Measurements from ENCODE around the gene FTO.

The FTO gene

DNA sequence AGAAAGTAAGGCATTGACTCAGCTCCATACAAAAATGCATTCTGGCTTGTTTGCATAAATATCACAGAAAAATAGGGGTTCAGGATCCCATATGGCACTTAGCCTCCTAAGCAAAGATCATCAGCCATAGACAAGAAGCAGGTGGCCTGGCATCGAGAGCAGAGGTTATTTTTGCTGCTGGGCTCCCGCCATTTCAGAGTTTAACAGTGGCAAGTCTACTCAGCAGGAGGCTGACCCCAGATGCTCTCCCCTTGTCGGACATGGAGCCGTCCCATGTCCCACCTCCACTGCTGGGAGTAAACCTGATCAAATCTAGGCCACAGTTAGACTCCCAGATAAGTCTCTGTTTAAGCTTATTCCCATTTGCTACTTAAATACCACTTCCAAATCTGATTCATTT lies 269.1 kb downstream of the FTO start:
- no peak for DNase-seq

DNA sequence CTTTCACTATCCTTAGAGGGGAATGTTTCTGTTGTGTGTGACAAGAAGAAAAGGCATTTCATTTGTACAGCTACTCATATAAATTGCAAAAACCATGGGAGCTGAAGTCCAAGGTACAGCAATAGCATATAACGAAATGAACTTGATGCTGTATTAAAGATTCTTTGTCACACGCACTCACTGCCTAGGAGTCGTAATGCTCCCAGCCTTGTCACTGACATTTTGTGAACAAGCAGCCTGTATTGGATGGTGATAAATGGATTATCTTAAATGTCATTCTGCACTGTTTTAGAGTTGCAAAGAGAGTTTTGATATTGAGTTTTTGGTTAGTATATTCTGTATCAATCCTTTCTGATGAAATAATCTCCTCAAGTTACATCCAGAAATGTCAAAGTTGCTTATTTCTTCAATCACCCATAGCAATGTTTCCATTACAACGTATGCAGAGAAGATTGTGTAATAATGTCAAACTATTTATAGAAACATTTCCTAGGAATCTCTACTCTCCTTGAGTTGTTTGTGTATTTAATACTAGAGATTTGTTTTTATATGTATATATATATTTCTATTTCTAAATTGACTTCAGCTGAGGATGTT lies 270.6 kb downstream of the FTO start:
- no peak for DNase-seq

DNA sequence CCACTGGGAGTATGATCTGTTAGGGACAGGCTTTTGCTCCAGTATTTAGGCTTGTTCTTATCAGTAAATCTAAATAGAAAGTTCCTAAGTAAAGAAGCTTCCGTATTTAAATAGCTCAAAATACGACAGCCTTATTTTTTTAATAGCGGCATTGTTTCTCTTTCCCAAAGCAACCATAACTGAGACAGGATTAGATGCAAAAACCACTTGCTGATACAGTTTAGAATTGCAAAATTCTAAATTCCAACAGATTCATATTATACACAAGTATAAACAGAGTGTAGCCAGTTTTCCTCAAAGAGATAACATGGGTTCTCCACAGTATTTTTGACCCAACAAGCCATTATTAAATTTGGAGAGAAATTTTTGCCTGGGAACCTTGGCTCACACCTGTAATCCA lies 276.7 kb downstream of the FTO start:
- no peak for DNase-seq

DNA sequence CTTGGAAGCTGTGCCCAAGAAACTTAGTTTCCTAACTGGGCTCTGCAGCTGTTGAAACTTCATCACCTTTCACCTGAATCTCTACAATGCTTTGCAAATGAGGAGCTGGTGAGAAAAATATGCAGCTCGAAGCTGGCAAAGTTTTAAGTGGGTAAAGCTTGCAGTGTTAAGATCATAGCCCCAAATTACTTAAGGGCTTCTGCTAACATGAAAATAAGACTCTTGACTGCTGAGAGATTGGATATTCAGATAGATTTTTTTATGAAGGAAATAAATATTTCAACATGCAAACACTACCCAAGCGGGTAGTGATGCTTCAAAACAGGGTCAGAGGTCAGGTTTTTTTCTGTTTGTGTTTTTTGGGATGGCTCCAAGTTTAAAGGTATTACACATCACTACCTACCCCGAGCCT lies 278.7 kb downstream of the FTO start:
- no peak for DNase-seq

DNA sequence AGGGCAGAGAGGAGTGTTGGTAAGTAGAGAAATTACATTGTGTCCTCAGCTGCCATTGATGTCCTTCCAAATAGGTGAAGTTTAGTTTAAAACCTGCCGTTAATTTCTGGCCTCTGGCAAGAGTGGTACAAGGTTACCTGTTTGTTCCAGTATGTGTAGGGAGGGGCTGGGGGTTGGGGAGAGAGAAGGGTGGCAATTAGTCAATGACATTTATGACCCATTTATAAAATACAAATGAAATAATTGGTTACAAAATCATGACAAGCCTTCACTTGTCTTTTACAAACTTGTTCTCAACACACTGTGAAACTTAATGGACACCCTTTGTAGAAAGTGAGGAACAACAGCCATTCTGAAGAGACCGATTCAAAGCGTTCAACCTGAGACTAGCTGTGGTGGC lies 281.0 kb downstream of the FTO start:
- no peak for DNase-seq

DNA sequence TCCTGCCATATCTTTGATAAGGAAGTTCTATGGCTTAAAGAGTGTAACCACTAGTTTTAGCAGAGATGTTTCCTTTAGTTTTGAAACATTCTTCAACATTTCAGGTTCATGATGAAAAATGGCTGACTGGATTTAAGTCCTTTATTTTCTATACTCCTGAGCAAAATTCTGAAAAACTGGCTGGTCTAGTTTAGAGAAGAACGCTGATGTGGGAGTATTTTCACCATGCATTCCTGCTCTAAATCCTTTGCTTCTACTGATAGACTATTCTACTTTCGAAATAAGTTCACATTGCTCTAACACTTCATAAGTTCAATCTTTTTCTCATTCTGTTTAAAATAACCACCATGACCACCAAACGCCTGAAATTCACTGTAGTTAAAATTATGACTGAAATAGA lies 281.9 kb downstream of the FTO start:
- no peak for DNase-seq

DNA sequence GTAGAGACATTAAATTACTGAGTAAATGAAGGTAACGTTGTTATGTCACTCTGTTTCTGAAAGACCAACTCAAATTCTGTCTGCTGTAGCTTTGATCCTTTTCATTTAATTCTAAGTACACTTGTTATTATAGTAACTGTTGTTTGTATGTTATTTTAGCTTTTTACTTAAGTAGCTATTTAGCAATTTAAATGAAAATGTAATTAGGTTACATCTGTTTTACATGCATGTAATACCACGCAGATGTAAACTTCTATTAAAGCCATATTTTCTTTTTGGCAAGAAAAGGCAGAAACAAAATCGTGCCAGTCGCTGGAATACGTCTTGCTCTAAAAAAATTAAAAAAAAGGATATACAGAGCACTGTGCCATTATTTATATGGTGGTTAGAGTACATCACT lies 282.8 kb downstream of the FTO start:
- DNase-seq = no peak

DNA sequence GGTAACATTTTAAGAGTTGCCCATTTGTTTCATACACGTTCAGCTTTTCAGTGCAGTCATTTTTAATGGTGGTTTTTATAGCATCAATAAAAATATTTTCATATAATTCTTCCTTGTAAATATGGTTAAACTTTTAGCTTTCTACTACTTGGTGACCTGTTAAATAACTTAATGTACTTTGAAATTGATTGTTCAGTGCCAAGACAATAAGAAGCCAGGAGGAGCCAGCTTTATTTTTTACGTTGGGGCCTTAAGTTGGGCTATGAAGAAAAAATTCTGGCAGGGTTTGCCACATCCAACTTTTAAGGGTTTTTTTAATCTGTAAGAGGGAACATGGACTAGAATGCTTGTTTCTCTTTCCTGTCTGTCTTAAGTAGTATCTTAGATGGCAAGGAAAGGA lies 284.2 kb downstream of the FTO start:
- DNase-seq = no peak

DNA sequence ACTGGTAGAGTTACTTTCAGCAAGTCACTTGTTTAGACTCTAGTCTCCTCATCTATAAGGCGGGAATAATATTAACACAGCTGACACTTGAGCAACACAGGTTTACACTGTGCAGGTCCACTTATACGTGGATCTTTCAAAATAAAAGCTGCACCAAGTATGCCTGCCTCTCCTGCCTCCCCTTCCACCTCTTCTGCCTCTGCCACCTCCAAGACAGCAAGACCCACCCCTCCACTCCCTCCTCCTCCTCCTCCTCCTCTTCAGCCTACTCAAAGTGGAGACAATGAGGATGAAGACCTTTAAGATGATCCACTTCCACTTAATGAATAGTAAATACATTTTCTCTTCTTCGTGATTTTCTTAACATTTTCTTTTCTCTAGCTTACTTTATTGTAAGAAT lies 285.6 kb downstream of the FTO start:
- no peak for DNase-seq

DNA sequence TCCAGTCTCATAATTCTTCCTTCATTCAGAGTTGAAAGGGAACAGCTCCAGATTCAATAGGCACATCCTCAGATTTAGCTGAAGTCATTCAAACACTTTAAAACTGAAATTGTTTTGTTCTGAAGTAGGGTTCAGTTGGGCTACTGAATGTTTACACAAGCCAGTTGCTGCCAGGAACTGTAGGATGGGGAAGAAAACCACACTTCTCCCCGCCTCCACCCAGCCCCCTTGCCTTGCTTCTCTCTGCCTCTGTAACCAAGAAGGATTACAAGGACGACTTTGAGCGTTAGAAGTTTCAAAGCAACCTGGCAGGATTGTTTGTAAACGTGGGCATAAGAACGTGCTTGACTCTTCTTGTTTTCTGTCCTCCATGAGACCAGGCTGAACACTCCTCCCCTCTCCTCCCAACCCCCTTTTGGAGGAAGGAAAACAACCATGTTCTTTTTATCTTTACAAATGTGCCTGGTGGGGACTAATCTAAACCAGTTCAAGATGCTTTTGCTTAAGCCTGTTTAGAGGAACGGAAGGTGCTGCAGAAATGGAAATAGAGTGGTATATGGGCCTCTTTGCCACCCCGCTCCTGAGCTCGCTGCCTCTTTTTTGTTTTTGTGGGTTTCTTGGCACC lies 287.9 kb downstream of the FTO start:
- no peak for DNase-seq

DNA sequence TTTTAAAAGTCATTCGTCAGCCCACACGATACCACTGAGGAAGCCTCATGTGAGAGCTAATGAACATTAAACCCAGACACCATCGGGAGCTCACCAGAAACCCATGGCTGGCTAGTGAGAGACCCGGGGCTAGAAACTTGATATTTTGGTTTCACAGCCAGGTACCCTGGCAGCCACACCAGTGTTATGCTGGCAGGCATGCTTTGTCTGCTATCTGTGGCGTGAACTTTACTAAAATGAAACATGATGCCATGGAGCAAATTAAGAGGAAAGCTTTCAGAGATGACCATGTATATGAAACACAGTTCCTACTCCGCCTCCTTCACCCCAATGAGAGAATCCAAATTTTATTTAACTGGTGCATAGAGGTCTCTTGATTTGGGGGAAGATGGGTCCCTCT lies 291.4 kb downstream of the FTO start:
- no peak for DNase-seq

DNA sequence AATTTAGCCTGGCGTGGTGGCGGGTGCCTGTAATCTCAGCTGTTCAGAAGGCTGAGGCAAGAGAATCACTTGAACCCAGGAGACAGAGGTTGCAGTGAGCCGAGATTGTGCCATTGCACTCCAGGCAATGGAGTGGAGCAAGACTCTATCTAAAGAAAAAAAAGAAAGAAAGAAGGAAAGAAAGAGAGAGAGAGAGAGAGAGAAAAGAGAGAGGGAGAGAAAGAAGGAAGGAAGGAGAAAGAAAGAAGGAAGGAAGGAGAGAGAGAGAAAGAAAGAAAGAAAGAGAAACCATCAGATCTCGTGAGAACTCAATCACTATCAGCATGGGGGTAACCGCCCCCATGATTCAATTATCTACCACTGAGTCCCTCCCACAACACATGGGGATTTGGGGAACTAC lies 293.0 kb downstream of the FTO start:
- DNase-seq = no peak

DNA sequence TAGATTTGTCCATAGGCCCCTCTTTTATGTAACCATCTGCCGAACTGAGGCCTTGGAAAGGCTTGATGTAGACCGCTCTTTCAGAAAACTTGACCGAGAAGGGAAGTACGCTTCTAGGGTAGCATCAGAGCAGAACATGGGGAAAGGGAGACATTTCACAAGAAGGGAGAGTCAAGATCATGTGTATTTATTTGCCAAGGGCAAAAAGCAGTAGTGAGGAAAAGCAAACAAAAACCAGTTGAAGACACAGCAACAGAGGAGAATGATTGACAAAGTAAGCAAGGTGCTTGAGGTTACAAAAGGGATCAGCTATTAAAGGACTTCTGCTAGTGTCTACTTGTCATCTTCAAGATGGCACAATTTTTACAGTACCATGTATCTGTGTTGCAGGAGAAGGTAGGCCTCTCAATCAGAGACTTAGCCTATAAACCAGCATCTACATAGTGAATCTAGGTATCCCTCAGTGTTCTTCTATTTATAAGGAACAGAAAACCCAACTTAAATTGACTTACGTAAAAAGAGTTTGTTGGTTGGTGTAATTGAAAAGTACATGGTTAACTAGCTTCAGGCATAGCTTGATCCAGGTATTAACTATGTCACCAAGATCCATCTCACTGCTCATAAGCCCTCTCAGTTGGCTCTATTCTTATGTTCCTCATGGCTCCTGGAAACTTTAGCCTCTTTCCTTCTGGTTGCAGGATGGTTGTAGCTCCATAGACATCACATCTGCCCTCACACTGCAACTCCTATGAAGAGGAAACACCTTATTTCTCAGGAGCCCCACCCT lies 294.3 kb downstream of the FTO start:
- no peak for DNase-seq

DNA sequence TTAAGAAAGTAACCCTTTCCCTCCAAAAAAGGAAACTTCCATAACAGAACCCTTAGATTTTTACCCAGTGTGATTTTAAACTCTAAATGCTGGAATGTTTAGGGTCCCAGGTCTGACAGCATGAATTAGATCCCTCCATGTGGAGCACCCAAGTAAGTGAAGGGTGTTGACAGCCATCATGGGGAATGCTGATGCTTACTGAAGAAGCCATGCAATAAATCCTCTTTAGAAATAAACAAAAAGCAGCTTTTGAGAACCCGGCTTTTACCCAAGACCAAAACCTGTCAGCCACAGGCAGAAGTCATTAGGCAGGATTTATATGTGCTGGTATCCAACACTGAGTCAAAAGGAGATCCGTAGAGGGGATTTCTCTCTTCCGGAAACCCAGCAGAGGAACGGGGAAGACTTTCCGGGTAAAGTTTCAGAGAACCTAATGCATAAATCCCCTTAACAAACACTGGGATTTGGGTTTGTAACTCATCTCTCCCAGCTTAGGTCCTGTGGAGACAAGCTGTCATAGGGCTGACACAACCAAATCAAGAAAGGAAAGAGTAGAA lies 295.1 kb downstream of the FTO start:
- DNase-seq = no peak

DNA sequence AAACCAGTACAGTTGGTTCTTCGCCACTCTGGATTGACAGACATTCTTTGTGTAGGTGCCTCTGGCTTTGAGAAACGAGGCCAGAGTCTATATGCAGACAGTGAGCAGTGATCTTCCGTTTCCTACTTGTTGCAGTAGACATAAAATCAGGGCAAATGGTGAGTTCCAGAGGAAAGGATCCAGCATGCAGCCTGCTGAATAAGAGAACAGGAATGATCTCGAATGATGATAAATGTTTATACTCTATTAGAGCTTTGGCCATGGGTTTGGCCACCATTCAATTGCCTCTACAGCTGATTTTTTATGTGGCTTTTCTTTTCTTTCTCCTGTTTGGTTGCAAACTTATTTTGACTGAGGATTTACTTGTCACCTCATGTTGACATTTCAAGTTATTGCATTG lies 295.9 kb downstream of the FTO start:
- no peak for DNase-seq

DNA sequence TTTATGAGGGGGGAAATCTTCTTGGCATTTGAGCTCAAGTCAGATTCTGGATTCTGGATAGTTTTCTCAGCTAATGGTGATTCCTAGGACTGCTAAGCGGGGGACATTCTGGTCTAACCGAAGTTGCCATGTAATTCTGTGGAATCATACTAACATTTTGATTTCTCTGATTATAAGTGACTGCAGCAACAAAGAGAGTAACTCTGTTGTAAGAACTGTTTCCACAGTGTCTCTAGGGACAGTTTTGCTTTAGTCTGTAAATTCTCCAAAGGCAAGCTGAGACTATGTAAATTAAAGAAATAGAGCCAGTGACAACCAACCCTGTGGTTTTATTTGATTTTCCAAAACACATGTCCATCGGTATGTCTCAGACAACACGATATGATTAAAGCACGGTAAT lies 296.4 kb downstream of the FTO start:
- no peak for DNase-seq

DNA sequence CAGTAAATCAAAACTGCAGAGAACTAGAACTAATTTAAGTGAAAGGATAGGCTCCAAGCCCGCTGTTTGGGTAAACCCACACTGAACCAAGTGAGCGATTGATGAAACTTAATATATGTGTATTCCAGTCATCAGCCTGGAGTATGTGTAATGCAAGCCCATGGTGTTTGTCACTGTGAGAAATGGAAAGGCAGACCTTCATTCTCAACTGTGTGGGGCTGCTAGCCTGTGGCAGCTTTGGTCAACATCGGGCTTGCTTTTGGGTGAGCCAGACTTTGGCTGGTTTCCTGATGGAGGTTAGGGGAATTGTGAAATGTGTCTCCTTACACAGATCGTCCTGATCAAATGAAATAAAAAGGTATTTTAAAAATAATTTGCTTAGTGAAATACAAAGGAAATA lies 302.7 kb downstream of the FTO start:
- no peak for DNase-seq

DNA sequence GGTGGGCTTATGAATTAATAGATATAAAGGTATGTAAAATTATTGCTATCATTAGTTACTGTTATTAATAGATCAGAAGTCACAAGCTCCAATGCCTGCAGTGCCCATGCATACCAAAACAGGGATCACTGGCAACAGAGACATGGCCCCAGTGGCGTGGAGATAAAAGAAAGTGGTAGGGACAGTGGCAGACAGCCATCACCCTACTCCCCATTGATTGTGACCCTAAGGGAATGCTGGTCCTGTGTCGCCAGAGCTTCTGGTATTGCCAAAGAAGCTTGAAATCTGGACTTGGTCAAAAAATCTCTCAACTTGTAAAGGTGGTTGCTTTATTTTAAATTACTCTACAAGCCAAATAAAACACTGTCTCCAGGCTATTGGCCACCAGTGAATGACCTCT lies 303.5 kb downstream of the FTO start:
- no peak for DNase-seq

DNA sequence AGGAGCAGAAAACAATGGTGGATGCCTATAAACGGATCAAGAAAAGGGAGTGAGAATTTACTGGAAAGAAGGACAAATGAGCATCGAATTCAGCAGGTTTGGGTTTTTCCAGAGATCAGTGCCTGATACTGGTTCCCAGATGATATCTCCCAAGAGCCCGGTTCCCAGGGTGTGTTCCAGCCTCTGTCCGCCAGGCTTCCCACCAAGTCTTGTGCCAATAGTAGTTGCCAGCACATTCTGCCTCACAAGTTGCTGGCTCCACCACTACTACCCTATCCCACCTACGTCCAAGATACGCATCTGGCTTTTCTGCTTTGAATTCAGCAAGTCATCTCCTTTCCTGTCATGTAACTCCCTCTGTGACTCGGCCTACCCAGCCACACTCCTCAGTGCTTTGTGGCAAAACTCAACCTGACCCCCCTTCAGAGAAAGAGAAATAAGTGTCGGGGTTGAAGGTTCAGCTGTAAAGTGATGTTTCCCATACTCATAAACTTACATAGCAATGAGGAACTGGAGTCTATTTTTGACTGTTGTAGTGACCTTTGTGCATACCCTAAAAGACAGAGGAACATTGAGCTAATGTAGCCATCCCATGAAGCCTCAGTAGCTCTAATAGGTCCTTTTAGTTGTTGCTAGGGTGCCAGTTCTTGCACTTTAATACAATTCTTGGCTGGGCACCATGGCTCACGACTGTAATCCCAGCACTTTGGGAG lies 305.7 kb downstream of the FTO start:
- DNase-seq = no peak

DNA sequence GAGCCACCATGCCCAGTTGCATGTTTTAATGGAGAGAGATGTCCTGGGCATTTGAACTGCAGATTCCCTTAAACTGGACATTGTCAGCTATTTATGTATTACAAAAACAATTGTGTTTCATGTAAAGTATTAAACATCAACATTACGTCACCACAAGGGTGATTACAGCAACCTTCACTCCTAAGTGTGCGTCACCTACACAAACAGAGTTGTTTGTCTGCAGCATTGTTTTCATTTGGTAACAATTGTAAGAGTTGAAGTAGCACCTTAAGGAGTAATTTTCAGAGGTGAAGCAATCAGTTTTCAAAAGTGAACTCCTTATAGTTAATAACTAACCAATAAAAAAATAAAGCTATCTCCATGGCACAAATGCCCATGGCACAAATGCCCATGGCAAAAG lies 311.2 kb downstream of the FTO start:
- no peak for DNase-seq

DNA sequence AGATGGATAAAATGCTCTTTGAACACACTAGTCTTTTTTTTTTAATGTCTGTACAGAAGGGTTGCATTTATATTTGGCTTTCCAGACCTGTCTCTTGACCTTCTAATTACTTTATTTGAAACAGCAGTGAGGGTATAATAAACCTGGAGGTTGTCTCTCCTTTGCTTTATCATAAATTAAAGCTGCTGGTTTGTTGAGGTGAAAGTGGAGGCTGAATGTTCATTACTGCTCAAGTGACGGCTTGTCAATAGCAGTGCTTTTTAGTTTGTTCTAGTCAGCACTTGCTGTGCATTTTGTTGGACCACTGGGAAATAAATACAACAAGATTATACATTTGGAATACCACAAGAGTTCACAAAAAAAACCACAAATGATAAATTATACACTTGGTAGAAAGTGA lies 318.4 kb downstream of the FTO start:
- DNase-seq = no peak

DNA sequence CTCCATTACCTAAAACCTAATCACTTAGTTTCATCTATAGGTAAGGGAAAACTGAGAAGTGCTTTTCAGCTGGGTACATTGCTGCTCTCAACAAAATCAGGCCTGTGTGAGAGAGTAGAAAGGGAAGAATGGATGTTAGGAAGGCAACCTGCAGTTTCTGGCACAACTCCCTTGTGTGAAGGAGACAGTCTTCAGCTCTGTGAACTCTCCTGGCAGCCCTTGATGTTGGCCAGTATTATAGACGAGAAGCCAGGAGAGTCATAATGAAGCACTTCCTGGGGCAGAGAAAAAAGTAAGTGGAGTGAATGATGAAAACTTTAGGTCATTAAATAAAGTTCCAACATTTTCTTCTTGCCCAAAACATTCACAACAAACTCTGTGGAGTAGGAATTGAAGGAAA lies 322.5 kb downstream of the FTO start:
- no peak for DNase-seq

DNA sequence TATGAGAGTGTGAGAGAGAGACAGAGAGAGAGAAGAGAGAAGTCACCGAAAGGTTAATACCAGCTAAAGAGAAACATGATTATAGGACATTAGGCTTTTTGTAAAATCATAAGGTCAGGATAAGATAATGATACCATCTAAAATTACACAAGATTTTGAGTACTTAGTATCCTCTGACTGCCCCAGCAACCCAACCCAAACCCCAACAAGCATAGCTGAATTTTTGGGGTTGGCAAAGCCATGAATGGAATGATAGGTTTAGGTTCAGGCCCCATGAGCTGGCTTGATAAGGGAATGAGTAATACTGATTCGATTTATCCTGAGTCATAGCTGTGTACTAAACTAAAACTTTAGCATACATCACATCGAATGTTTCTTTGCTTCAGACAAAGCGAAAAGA lies 323.1 kb downstream of the FTO start:
- no peak for DNase-seq

DNA sequence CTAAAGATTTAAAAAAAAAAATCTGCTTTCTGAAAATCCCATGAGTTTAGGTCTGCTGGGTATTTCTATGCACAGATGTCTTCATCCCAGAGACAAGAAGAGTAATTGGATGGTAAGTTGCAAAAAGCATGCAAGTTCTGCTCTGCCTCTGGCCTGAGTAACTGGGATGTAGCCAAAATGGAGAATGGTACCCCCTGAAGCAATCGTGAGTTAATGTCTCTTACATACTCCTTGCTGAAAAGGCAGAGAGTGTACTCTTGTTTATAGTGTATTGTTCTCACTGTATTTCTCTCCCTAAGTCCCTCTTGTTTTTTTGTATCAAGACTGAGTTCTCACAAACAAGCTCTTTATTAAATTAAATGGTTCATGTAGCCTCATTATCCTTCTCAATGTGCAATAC lies 323.6 kb downstream of the FTO start:
- DNase-seq = no peak
